ENCODE results near the gene CHD2.

GRCh38 chr15:93066224-93066681 lies 166.1 kb downstream of the CHD2 start:
- TF ChIP-seq CTCF (IDR thresholded peaks at IDR 0.05) (no peak), POLR2A (IDR thresholded peaks at IDR 0.05) (no peak), POLR2AphosphoS5 (IDR thresholded peaks at IDR 0.05) (no peak), EP300 (IDR thresholded peaks at IDR 0.05) (no peak)
